HG03432 (cell line): ENCODE results near the gene B3GALT4.
A peak's percentile ranks its signal among the peaks of the same experiment; 100 is the strongest.
"Not testable (repeated sequence)": the region's sequence is repeated elsewhere in the genome, so short reads cannot be mapped to it uniquely, and the experiment has no call there.

Experiments used
- ATAC-seq: cut with Tn5 transposase; IDR thresholded peaks from one replicate; pipeline ENCODE4 v1.9.1; 2021; ENCODE audit warnings: mild to moderate bottlenecking, moderate library complexity; ENCODE audit not compliant: unreplicated experiment

Gene B3GALT4, protein sequence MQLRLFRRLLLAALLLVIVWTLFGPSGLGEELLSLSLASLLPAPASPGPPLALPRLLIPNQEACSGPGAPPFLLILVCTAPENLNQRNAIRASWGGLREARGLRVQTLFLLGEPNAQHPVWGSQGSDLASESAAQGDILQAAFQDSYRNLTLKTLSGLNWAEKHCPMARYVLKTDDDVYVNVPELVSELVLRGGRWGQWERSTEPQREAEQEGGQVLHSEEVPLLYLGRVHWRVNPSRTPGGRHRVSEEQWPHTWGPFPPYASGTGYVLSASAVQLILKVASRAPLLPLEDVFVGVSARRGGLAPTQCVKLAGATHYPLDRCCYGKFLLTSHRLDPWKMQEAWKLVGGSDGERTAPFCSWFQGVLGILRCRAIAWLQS

DNA sequence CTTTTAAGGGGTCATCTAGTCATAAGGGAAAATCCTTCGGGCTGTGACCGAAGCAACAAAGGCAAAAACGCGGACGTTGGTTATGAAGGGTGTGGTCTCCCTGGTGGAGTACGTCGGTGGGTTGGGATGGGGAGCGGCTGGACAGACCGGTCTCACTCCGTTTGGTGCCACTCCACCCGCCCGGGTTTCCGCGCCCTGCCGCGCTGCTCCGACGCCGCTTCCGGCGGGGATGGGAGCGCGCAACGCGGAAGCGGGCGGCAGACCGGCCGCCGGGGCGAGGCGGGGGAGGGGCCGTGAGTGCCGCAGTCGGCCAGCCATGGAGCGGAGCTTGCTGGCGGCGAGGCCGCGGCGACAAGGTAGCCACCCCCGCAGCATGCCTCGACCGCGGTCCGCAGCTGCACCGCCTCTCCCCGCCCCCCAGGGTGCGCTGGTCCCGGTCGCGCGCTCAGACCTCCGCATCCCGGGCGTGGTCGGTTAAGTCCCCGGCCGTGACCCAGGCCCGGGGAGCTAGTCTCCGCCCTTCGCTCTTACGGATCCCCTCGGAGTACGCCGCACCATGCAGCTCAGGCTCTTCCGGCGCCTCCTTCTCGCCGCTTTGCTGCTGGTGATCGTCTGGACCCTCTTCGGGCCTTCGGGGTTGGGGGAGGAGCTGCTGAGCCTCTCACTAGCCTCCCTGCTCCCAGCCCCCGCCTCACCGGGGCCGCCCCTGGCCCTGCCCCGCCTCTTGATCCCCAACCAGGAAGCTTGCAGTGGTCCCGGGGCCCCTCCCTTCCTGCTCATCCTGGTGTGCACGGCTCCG, at the start of gene B3GALT4:
TSS of gene B3GALT4 (plus strand) at position 260 of the 799 bp plus-strand sequence. CDS start at position 557, 297 bp downstream.
- peak; percentile 66 for ATAC-seq

DNA sequence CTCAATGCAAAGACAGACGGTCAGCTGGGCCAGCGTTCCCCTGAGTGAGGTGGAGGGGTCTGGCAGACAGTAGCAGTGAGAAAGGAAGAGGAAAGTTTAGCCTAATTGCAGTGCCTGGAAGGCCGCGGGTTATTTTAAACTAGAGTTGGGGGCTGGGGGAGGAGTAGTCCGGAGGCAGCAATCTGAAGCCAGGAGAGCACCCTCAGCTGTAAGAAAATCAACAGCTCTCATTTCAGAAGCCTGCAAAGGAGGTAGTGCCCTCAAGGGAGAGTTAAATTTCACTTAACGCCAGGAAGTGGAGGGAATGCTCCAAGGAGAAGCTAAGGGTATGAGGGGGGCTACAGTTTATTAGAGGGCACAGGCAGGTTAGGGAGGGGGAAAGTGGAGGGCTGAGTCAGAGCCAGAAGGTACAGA, 41.7 kb upstream of the B3GALT4 start:
- no peak for ATAC-seq

DNA sequence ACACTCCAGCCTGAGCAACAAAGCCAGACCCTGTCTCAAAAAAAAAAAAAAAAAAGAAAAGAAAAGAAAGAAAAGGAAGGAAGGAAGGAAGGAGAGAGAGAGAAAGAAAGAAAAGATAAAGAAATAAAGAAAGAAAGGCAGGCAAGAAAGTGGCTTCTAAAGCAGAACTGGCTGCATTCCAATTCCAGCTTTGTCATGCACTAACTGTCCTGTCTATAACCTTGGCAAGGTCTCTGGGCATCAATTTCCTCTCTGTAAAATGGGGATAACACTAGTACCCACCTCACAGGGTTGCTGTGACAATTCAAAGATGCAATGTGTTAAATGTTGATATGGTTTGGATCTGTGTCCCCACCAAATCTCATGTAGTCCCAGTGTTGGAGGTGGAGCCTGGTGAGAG, 40.6 kb upstream of the B3GALT4 start:
- ATAC-seq, result no peak

DNA sequence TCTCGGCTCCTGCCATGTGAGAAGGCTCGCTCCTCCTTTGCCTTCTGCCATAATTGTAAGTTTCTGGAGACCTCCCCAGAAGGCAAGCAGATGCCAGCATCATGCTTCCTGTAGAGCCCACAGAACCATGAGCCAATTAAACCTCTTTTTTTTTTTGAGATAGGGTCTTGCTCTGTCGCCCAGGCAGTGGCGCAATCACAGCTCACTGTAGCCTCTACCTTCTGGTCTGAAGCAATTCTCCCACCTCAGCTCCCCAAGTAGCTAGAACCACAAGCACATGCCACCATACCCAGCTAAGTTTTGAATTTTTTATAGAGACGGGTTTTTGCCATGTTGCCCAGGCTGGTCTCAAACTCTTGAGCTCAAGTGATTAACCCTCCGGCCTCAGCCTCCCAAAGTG, 40.1 kb upstream of the B3GALT4 start:
- ATAC-seq, result no peak

DNA sequence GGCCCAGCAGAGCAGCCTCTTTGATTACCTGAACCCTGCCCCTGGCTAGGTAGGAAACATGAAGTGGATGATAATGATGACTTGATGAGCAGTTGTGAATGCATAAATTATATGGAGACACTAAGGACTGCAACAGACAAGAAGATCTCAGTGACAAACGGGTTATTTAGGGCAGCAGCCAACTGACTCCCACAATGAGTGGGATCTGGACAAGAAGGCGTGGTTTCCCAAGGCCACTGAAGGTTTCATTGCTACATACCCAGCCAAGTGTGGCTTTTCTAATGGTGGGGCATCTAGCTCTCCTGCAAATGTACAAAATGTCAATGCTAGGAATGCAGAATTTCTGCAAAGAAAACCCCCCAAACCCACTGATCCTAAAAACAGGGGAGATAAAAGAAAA, 39.2 kb upstream of the B3GALT4 start:
- ATAC-seq, result no peak

DNA sequence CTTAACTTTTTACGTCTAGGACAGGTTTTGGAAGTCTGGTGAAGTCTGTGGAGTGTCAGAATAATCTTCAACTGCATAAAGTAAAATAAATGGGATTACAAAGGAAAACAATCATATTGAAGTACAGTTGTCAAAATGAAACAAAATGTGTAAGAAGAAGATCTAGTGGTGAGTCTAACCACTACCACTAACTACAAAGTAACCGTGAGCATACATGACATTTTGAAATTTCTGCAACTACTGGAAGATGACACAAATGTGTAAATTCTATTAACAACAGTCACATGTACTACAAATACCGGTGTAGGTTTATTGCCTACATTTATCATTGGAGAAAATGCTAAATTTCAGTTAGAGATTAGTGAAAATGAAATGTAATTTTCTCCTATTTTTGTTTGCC, 35.0 kb upstream of the B3GALT4 start:
- no peak for ATAC-seq

DNA sequence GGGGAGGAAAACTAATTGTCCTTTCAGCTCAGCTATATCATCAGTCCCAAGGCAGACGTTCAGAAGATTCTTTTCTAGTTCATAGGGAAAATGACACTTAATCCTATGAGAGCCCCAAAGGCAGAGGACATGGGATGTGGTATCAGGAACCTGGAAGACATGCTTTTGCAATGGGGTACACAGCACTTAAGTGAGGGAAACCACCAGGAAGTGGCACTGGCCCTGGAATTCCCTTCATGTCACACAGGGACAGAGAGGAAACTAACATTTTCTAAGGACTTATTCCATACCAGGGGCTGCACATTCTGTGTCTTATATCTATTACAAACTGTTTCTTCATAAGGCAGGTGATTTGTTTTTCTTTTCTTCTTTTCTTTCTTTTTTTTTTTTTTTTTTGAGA, 33.4 kb upstream of the B3GALT4 start:
- no peak for ATAC-seq

DNA sequence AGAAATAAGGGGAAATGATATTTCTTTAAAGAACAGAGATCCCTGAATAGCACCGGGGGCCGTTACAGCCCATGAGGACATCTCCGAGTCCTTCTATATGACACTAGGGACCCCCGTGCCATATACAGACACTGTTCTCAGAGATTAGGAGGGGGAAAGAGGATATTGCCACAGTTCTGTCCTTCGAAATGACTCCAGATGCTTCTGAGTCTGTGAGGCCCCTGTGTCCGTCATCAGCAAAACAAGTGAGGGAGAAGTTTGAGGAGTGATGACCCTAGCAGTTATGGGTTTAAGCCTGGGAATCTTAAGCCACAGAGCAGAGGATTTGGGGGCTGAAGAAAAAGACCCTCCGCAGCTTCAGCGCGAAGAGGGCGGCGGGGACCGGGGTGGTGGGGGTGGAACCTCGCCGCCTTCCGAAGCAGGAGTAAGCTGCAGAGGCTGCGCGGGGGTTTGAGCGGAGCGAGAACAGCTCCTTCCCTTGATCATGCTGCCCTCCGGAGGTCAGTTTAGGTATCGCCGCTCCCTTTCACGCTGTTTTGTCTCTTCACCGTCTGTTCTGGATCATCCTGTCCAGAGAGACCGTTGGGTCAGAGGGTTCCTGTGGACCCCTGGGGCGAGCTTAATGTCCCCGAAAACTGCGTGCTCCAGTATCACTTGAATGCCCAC, 28.8 kb upstream of the B3GALT4 start:
- peak; percentile 38 for ATAC-seq

DNA sequence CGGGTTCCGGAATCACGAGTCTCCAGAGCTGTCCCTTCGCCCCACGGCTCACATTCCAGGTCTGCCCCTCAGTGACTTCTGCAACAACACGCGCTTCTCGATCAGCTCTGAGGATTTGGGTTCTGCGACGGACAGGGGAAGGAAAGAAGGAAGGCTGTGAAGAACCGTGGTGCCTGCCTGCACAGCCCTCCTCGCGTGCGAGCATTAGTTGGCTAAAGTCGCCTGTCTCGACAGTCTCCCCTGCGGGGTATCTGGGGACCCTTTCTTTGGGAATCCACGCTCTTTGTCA, 28.3 kb upstream of the B3GALT4 start:
- ATAC-seq, result peak; percentile 1

DNA sequence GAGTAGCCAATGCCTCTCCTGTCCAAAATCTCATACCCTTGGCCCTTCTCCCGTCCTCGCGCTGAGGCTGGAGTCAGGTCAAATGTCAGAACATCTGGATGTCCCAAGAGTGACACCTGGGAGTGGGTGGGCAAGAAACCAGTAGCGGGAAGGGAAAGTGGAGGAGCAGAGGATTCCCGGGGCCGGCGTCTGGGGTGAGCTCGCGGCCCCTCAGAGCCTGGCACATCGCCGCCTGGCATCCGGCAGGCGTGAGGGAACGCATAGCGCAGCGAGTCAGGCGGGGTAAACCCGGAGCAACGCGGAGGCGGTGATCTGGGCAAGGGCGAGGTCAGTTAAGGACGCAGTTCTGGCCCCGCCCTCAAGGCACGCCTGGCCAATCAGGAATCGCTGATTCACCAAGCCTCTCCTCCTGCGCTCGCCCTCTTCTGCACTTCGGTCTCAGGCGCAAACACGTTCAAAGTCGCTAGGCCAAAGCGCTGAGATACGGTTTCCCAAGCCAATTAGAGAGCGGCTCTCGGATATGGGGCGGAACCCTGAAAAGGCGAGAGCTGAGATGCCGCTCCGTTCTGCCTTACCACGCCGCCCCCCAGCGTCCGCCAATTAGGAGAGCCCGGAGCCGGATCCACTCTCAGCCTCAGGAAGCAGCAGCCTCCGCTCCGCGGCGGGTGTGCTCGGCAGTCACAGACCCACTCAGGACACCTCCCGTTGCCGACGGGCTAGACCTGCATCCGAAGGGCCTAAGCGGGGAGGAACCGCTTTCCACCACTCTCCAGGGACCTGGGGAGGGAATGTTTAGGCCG, 27.8 kb upstream of the B3GALT4 start:
- peak; percentile 88 for ATAC-seq

DNA sequence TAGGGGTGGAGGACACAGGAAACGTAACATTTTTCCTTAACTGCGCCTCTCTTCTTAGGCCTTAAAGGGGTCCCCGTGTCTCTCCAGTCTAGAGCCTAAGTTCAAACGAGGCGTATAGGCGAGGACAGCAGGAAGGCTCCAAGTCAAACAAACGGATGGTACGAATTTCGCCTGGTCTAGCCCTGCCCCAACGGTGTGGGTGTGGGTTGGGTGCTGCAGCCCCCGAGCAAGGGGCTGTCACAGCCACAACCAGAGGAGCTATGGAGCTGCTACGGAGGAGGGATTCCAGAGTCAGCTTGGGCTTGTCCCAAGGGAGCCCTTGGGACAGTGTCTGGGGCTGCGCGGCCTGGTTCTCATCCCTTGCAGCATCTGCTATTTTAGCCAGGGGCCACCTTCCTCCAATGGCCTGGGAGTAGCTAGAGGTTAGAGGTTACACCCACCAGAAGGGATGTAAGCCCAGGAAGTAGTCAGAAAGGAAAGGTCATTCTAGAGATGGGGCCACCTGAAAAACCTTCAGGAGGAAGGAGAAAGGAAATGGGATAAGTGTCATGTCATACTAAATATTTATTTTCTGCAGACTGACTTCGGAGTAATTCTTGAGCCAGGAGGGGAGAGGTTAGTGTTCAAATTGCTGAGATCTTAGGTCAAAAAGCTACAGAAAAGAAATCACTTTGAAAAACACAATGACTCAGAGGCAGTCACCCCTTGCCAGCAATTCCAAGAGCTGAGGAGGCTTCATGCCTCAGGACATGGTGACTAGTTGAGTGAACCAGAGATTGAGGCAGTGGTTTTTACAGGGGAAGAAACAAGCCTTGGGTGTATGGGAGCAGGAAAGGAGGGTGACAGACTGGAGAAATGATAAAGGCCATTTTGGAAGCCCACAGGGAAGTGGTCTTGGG, 26.9 kb upstream of the B3GALT4 start:
- ATAC-seq, result peak; percentile 1

DNA sequence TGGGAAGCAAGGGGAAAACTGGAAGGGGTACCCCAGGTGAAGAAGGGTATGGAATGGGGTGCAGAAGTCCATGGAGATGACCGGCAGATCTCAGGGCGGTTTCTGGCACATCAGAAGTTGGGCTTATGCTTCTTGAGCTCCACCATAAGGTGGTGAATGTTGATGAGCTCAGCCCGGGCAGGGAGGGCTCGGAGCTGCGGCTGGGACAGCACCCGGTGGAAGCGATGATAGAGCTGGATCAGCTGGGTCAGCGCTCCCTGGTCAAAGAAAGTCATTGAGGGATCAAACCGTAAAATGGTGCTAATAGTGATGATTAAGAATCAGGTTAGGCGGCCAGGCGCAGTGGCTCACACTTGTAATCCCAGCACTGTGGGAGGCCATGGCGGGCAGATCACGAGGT, 26.2 kb upstream of the B3GALT4 start:
- ATAC-seq, result no peak

DNA sequence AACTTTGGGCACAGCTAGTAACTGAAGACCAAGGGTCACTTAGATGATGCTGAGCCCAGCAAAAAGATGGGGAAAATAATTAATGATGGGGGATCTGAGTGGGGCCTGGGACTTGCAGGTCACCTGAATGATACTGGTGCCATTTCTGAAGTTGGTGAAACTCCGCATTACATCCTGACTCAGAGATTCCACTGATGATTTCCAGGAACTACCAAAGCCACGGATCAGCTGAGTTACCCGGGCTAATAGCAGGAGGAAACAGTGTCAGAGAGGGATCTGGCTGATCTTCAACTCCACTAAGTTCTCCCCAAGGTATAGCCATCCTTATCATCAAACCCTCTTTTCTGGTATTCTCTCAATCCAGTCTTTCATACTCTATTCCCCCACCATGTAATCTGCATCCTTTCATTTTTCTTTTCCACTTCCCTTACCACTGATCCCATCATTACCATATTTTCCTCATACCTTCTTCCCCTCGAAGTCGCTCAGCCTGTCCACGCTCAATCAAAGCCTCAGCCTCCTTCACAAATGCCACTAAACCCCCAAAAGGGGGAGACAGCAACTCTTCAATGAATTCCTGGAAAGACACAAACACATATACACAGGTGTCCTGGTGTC, 25.4 kb upstream of the B3GALT4 start:
- no peak for ATAC-seq

DNA sequence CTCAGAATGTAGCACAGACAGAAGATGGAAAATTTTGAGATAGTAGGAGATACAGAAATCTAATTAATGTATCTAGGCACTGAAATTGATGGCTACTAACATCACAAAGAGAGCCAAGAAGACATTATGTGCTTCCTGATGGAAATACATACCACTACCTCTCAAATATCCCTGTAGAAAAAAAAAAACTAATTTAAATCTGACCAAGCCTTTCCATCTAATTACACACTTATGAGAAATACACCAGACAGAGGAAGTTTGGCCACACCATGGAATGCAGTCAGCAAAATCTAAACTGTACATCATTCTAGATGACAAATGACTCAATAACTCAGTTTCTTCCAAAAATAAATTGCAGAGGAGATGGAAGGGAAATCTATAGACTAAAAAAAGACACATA, 24.2 kb upstream of the B3GALT4 start:
- ATAC-seq, result no peak

DNA sequence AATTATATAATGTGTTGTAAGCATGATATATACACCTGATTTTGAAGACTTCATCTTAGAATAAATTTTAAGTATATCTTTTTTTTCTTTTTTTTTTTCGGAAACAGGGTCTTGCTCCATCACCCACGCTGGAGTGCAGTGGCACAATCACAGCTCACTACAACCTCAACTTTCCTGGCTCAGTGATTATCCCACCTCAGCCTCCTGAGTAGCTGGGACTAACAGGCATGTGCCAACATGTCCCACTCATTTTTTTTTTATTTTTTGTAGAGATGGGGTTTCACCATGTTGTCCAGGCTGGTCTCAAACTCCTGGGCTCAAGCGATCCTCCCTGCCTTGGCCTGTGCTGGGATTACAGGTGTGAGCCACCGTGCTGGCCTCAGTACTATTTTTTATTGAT, 22.3 kb upstream of the B3GALT4 start:
- no peak for ATAC-seq

DNA sequence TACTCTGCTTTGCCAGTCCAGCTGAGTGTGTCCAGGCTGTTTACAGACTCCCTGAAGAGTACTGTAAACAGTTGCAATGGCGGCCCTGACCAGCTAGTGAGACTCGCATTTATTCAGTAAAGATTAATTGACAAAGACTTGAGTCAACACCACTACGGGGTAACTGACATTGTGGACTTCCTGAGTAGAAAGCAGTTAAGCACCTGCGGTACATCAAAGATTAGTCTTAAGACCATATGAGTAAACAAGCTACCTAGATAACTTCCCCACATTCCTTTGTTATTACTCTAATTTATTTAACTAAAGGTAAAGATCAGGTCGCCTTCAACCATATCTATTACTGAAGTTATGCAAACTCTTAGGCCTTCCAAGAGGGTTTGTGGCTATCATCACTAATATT, 17.9 kb upstream of the B3GALT4 start:
- ATAC-seq, result no peak

DNA sequence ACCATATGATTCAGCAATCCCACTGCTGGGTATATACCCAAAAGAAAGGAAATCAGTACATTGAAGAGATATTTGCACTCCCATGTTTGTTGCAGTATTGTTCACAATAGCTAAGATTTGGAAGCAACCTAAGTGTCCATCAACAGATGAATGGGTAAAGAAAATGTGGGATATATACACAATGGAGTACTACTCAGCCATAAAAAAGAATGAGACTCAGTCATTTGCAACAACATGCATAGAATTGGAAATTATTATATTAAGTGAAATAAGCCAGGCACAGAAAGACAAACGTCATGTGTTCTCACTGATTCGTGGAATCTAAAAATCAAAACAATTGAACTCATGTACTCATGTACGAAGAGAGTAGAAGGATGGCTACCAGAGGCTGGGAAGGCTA, 14.4 kb upstream of the B3GALT4 start:
- not testable (repeated sequence) for ATAC-seq

DNA sequence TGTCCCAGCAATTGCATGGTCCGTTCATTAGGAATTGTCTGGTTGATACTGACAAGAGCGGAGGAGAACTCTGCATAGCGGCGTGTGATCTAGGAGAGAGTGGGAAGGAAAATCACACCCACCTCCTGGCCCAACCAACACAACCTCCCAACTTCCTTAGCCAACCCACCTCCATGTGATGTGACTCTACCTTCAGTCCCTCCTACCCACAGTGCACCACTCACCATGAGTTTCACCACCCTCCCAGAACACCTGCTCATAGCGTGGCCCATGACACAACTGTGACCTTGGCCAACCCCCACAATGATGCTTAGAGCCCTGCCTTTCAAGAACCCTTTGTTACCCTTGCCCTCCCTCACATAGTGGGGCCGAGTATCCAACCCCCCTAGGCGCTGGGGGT, 12.9 kb upstream of the B3GALT4 start:
- ATAC-seq, result no peak

DNA sequence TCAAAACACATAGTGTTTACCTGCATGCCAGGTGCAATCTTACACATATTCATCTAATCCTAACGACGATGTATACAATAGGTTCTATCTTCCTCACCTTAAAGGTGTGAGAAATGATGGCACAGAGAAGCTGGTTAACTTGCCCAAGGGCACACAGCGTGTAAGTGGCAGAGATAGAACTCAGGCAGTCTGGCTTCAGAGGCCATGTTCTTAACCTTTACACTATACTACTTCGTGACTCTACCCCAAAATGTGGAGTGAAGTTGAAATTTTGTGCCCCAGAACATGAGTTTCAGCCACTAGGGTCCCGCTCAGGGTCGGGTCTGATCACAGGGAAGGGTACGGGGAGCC, 5.8 kb upstream of the B3GALT4 start:
- ATAC-seq, result peak; percentile 4
